Hepatocyte (in vitro differentiated cells): ENCODE measurements around the gene PLPPR1.

Experiments used
- CTCF ChIP-seq: fragments of 200-600 bp; sonication (generic); IDR thresholded peaks from 2 replicates; pipeline ENCODE4 v1.5.1; 2016; ENCODE audit warnings: antibody characterized with exemption, mild to moderate bottlenecking; ENCODE audit not compliant: poor library complexity
- EZH2phosphoT487 ChIP-seq: fragments of 200-600 bp; sonication (generic); IDR thresholded peaks from one replicate; pipeline ENCODE4 v1.6.1; 2018; ENCODE audit warnings: antibody characterized with exemption, mild to moderate bottlenecking, low read depth, moderate library complexity; ENCODE audit not compliant: unreplicated experiment, severe bottlenecking

GRCh38 chr9:101126556-101126955, 98.0 kb downstream of the PLPPR1 start:
- TF ChIP-seq CTCF (no peak), EZH2phosphoT487 (no peak)
